T-helper 1 cell treated with Interleukin-12 subunit alpha and Interleukin-12 subunit beta and Interleukin-4 antibody, amounts not matched to agents 30 ng/mL and 1 ng/mL, for 36 hours (primary cell): ENCODE measurements around the gene DIAPH3. TPM values are rescaled to one million over a fixed set of nuclear protein-coding genes. Genes with fewer than 3 reads are reported as not detected.

Experiments
- intact Hi-C: fragments of 100-400 bp; cut with micrococcal nuclease; formaldehyde crosslinking; loops from one replicate; pipeline ENCODE4 v1.15.1; 2024
- total RNA-seq: library from RNA; stranded (reverse); gene quantifications from 2 replicates; pipeline ENCODE4 v1.2.3, GENCODE V29; 2022

The DIAPH3 gene
- total RNA-seq, 1 donor from 2014 or later: 17.5 TPM

DNA sequence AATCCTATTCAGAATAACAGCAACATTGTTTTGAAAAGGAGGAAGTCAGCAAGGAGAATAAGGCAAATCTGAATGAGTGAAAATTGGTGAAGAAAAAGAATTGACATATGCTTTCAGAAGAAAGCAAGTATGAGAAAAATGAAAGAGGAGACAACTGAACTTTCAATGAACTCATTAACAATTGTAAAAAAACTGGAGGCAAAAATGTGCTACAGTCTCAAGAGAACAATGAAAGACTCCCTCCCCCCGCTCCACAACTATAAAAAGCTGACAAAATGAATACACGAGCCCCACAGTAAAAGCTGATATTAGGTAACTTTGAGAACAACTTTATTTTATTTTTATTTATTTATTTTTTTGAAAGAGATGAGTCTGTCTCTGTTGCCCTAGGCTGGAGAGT, 373.1 kb downstream of the DIAPH3 start:
- intact Hi-C loops: no loop called here

DNA sequence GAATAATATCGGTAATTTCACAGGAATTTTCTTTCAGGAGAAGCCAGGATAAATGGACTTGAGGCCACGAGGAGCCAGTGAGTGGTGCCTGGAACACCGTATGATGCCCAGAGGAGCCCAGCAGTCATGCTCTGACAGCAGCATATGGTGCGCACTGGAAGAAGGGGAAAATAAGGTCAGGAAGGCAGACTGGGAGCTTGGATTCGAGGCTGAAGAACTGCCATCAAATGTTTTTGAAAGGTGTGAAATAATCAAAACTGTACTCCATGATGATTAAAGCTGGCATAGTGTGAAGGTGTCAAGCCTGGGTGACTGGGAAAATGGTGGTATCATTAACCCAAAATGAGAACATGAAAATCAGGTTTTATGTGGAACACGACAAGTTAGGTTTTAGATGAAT, 374.2 kb downstream of the DIAPH3 start:
- intact Hi-C loops: no loop called here

DNA sequence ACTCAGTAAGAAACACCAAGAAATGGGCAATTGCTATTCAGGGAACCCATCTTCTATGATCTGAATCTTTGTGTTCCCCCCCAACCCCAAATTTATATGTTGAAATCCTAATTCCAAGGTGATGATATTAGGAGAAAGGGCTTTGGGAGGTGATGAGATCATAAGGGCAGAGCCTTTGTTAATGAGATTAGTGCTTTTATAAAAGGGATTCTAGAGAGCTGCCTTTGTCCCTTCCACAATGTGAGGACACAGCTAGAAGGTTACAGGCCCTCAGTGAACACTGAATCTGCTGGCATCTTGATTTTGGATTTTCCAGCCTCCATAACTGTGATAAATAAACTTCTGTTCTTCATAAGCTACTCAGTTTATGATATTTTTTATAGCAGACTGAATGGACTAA, 376.0 kb downstream of the DIAPH3 start:
- intact Hi-C loops: no loop called here

DNA sequence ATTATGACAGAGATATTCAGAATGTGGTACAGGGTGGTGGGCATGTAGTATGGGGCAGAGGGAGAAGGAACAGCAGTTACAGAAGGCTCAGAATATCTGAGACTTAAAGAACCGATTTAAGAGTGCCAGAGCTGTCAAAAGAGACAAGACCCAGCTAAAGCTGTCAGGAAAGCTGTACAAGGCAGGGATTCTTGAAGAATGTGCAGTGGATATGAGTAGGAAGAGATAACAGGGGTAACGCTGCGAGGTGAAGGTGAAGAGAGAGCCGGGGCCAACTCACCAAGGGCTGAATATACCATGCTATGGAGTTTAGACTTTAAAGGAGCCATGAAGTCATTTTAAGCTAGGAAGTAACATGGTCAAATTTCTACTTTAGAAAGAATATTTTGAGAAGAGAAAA, 381.0 kb downstream of the DIAPH3 start:
- intact Hi-C loops: no loop called here

DNA sequence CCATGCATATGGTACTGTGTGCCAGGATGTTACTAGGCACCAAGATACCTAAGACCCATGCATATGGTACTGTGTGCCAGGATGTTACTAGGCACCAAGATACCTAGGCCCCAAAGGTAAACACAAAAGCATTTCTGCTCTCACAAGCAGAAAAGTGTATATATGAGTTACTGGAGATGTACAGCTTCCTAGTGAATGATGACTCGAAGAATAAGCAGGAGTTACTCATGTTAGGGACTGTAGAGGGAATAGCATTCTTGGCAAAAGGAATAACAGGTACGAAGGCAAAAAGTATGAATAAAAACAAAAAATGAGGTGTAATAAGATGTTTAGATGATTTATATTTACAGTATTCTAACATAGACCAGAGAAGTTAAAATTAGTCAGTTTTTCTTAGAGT, 383.7 kb downstream of the DIAPH3 start:
- intact Hi-C loops: no loop called here

DNA sequence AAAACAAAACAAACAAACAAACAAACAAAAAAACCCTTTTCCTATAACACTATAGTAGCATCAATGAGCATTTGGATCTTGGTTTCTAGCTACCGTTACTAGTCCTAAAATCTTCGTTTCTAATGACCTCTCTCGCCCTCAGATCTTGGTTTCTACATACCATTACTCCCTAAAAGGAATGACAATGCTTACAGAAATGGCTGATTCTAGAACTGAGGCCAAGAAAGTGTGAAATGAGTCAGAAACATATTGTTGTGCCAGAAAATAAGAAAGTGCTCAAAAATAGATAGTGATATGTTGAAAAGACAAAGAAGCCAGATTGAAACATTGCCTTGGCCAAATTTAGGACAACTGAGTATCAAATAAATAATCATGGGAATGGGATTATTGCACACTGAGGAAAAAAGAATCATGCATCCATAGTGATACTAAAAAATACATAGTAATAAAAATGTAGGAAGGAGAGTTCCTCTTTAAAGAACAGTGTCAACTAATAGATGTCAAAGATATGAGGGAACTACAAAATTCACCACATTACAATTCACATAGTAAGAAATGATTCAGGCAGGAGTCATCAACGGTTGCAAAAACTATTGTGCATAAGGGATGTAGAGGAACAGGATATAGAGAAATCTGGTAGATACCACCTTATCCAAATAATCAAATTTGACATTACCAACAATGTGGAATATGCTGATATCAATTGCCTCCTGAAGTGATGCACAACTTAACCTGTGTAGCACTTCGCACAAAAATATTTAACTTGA, 386.6 kb downstream of the DIAPH3 start:
- intact Hi-C loops: no loop called here

DNA sequence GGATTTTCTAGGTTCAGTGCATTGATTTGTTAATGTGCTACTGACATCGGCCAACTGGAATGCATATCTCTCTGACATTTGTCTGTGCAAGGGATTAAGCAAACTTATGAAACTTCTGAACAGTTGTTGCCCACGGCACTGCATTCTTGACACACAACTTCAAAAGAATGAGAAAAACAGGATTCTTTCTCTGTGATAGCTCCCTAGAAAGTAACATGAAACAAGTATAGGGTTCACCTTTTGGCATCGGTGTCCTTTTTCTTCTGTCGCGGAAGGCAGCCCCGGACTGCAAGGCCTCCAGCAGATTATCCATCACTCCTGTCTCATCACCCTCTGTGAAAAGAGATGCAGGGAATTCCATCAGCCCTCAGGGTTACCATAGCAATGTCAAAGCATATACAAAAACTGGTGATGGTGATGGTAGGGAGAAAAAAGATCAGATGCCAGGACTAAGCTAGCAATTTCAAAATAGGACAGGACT, 389.2 kb downstream of the DIAPH3 start:
- intact Hi-C loops: no loop called here

DNA sequence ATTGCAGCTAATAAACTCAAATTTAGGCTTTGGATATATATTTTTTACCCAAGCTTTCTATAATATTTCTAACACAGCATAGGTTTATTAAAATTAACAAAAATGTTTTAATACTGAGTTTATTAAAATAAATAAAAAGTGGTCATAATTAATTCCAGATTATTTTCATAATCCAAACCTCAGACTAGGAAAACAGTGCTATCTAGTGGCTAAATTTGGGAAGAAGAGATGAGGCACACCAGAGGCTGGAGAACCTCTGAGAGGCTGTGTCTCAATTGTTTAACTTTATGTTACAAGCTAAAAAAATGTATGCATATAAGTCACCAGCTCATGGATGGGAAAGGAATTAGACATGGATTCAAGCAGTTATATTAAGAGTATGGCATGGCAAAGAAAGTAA, 392.5 kb downstream of the DIAPH3 start:
- intact Hi-C loops: no loop called here

DNA sequence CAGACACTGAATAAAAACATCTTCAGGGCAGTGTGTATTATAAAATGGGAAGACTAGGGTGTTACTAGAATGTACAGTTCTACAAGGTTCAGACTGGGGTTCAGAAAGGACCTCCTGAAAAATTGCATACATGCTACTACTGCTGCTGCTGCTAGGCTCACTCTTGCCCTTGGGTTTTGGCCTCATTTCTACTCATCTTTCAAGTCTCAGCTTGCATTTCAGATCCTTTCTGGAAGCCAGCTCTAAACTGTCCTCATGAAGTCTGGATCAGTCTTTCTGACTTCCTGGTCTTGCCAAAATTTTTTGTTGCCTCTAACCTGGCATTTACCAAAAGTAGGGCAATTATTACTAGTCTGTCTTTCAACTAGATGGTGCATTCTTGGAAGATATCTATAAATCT, 393.3 kb downstream of the DIAPH3 start:
- intact Hi-C loops: no loop called here

DNA sequence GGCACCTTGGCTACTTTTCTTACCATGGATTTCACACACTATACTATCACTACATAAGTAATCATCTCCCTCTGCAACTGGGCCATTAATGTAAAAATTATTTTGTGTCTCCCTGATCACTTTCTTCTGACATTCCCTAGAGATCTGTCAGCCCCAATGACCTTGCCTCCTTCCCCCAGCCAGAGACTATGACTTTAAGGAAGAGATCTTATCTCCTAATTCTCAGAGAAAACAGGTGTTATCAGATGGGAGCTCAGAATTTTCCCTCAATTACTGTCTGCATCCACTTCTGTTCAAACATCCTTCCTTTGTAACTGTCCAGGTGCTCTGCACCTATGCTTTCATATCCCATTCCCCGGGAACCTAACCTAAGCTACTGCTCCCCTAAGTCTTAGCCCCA, 397.5 kb downstream of the DIAPH3 start:
- intact Hi-C loops: no loop called here

DNA sequence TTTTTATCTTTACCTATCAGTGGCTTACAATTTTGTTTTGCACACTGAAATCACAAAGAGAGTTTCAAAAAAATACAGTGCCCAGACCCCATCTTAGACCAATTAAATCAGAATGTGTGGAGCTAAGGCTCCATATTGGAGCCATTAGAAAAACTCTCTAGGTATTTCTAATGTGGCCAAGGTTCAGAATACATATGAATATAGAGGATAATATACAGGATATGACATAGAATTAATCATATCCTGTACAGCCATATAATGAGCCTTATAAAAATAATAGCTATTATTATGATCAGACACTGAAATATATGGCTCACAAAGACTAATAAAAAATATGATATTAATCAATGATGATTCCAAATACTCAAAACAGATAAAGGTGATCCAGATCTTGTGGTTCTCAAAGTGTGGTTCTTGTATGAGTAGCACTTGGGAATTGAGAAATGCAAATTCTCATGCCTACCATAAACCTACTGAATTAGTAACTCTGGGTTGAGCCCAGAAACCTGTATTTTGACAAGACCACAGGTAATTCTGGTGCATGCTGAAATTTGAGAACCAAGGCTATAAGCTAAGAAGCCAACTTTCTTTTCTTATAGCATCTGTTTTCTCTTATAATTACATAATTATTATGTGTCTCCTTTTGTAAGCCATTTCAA, 408.0 kb downstream of the DIAPH3 start:
- intact Hi-C loops: no loop called here

DNA sequence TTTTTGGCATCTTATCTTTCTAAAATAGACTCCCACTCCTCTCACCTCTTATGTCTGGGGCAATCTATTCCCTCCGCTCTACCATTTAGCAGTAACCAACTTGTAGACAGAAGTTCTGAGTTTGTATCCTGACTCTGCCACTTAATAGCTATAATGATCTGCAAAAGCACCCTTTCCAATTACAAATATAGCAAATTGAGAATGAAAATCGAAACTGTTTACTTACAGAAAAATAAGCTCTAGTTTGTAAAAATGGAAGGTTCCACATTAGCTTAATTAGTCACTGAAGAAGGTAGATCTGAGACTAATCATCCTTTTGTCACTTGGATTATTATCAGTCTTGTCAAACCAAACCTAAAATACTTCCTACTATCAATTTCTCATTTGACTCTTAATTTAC, 409.3 kb downstream of the DIAPH3 start:
- intact Hi-C loops: no loop called here

DNA sequence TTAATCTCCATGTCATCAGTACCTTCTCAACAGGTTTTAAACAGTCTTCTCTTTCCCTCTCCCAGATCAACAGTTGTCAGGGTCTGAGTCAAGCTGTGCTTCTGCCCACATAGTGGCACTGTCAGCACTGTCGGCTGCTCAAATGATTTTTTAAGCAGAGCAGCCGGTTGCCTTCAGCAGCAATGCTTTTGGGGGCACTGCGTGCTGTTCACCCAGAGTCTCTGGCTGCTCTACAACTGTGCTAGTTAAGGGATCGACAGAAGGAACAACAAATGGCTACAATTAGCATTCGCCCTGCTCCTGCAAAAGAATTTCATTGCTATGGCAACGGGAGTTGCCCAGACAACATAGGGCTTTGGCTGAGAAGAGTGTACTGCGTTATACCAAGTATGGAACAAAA, 412.9 kb downstream of the DIAPH3 start:
- intact Hi-C loops: no loop called here

DNA sequence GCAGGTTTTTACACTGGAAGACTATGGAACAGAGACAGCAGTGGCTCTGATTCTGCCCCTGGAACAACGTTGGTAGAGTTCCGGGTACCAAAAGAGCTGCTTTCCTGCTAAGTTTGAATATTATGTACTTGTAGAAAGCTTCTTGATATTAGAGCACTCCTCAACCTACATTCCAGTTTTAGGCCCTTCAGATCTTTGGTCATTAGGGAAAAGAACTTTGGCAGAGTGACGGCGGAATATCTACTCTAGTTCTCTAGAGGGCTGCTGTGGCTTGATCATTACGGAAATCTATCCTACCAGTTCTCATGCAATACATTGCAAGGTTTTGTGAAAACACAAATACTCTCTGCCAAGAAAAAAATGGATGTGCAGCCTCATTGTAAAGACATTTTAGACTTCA, 415.7 kb downstream of the DIAPH3 start:
- intact Hi-C loops: no loop called here

DNA sequence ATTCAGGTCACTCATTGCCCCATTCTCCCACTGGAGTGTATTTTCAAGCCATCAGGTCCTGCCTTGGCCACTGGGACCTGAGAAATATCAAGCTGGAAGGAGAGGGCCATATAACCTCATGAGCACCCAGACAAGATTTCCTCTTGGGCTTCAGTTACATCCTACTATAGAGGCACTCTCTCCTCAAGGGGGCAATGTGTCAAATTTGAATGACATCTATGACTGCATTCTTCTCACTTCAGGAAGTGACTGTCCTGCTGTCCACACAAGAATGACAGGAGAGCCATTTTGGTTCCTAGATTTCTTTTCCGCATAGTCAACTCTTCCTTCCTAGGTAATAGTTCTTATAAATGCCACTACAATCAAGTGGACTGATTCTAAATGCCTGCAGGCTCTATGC, 416.2 kb downstream of the DIAPH3 start:
- intact Hi-C loops: no loop called here

DNA sequence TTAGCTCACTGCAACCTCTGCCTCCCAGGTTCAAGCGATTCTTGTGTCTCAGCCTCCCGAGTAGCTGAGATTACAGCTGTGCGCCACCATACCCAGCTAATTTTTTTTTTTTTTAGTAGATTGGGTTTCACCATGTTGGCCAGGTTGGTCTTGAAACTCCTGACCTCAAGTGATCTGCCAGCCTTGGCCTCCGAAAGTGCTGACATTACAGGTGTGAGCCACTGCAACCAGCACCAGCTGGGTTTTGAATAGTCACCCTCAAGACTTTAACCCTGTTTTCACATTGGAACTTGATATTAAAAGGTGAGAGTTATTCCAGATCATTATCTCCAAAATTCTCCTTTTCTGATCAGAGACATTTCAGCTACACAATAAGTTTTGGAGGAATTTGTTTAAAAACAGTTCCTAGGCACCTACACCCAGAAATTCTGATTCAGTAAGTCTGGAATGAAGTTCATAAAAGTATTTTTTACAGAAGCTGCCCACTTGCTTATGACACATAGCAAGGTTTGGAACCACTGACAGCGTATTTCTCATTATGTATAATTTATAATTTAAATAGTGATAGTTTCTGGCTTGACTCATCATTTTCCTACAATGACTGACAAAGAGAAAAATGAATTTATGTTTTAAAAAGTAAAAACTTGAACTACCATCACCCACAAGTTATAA, 417.3 kb downstream of the DIAPH3 start:
- intact Hi-C loops: no loop called here

DNA sequence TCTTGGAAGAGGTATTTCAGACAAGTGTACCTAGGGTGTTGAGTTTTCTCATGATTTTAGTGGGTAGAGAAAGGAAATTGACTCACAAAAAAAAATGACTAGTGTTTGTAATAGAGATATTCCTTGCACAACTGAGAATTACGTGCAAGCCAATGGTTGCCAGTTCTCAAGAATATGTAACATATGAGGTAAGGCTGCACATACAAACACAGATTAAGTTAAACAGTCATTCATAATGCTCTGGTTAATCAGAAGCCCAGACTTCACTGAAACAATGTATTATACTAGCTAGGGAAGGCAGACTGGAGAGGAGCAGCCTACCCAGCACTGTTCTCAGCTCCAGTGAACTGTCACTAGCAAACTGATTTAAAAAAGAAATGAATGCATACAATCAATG, 418.3 kb downstream of the DIAPH3 start:
- intact Hi-C loops: no loop called here

DNA sequence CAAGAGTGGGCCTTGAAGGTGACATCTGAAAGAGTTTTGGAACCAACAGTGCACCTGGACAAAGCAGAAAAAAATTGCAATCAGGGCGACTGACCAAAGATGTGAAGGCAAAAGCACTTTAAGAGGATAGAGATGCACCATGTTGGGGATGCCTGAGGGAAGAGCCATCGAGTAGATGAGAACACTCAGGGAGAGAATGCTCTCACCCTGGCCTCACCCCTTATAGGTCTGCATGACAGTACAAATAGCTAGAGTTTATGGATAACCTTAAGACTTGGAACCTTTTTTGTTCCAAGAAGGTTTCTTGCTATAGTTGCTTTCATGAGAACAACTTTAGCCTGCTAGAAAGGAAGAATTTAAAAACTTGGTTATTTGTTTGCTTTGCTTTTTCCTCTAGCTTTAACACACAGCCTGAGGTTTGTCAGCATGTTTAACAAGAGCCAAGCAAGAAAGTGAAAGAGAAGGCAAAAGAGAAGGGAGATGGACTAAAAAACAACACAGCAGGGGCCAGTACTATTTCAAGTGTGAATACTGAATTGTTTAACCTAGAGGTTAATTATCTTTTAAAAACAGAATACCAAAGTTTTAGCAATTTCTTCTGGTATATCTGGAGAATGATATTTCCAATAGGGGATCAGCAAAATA, 418.9 kb downstream of the DIAPH3 start:
- intact Hi-C loops: no loop called here

DNA sequence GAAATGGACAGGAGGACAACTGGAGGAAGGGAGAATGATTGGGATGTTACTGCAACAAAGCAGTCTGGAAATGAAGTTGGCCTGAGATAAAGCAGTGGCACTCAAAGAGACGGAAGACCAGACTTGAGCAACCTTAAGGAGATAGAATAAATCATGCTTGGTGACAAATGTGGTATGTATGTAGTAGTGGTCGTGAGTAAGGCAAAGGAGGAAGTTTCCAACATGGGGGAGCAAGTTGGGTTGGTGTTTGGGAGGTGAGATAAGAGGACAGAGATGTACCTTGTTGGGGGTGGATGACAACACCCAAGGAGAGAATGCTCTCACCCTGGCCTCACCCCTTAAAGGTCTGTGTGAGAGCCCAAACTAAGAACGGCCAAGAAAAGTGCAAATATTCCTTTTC, 420.5 kb downstream of the DIAPH3 start:
- intact Hi-C loops: no loop called here

DNA sequence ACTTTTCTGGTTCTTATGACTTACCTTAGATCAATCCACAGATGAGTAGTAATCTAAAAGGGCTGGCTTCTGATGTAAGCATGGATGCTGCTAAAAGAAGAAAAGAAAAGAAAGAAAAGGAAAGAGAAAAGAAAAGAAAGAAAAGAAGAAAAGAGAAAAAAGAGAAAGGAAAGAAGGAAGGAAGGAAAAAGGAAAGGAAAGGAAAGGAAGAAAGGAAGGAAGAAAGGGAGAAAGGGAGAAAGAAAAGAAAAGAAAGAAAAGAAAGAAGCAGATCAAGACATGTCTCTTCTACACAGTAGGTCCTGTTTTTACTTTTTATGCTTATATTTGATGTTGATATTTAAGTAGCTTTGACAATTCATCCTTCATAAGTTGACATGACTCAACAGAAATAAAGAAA, 421.3 kb downstream of the DIAPH3 start:
- intact Hi-C loops: no loop called here

DNA sequence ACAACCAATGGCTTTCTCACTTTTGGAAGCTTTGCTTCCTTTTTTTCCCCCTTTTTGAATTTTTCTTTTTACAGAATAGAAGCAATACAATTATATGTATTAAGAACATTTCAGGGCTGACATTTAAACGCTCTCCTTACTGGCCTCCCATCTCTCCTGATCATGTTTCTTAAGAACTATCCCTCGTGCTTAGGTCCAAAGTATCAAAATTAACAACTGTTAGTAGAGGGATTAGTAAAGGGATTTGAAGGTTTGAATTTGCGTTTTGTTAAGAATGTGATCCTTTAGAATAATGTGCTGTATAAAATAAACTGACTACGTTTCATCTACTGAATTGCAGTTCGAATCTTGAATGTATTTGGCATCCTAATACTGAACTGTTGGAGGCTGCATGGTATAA, 424.8 kb downstream of the DIAPH3 start:
- intact Hi-C loops: no loop called here

DNA sequence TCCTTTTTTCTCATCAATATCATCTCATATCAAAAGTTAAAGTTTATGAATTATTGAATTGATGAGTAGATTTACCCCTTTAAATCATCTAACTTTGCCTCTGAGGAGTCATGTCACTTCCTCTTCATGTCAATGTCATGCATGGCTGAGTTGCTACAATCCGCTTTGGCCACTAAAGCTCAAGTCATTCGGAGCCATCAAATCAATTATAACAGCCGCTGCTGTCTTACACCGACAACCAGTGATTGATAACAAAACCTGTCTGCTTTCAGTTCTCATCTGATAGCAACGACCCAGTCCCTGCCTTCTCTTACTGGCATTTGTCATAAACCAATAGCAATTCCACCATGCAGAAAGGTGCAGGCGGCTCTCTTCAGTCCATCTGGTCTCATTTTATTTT, 429.3 kb downstream of the DIAPH3 start:
- intact Hi-C loops: no loop called here
